ENCODE data around the gene CCDC157. TPM values are rescaled to one million over a fixed set of nuclear protein-coding genes. Genes with fewer than 3 reads are reported as not detected.
"Not testable (repeated sequence)": the region's sequence is repeated elsewhere in the genome, so short reads cannot be mapped to it uniquely, and the experiment has no call there.

CCDC157 gene
- polyA plus RNA-seq, 3 donors: 0.50 to 3.7 (median 0.54) TPM

- H3K36me3 Mint-ChIP-seq: no peaks in the 10 kb centered on the region
- TF ChIP-seq CTCF (IDR thresholded peaks at IDR 0.05): no peak
- Histone ChIP-seq H3K4me1 (ENCODE audit: control insufficient read depth in 1 of 2, insufficient read depth in 2 of 2, low read length in 2 of 2) (peaks cover 0 to 2% of the 10 kb centered on the region in 2 donors), H3K79me2 (ENCODE audit: insufficient read depth, low read length) (no peaks in the 10 kb centered on the region), H4K20me1 (ENCODE audit: insufficient read depth, low read length) (no peaks in the 10 kb centered on the region), H3K9ac (ENCODE audit: insufficient read depth, low read length, poor library complexity, severe bottlenecking) (no peak overlapping the region), H3K27ac (ENCODE audit: low read depth in 1 of 2, low read length in 2 of 2) (no peak overlapping the region), H3K36me3 (replicated peaks in 1 of 2; ENCODE audit: control insufficient read depth in 1 of 2, insufficient read depth in 2 of 2, low read length in 2 of 2) (no peaks in the 10 kb centered on the region), H3K27me3 (ENCODE audit: control insufficient read depth in 2 of 2, insufficient read depth in 2 of 2, low read length in 2 of 2) (peaks cover 18 to 31% of the 10 kb centered on the region in 2 donors), H3K4me3 (replicated peaks in 1 of 3; ENCODE audit: low read depth in 2 of 3, low read length in 3 of 3) (no peak overlapping the region), H2AFZ (ENCODE audit: insufficient read depth, low read depth, low read length, poor library complexity, severe bottlenecking) (no peak overlapping the region), H3K4me2 (replicated peaks; ENCODE audit: extremely low read depth, low read length, poor library complexity, severe bottlenecking) (no peak overlapping the region), H3K9me3 (replicated peaks in 1 of 2; ENCODE audit: control insufficient read depth in 1 of 2, insufficient read depth in 1 of 2, low read length in 2 of 2) (peaks cover 0 to 5% of the 10 kb centered on the region in 2 donors)
- no peak overlapping the region for H3K4me3 Mint-ChIP-seq
- peaks cover 0 to 8% (median 0%) of the 10 kb centered on the region in 7 donors for H3K9me3 Mint-ChIP-seq
- WGBS (ENCODE audit: insufficient coverage): 100% methylated on average over 1 of the region's 5 CpGs
- peaks cover 31 to 39% (median 32%) of the 10 kb centered on the region in 3 donors for H3K27me3 Mint-ChIP-seq (ENCODE audit: low read depth in 3 of 3)
- no peak for DNase-seq
- peaks cover 3% of the 10 kb centered on the region for H3K4me1 Mint-ChIP-seq
- no peak overlapping the region for H3K27ac Mint-ChIP-seq
- intact Hi-C loops (cut with micrococcal nuclease): no loop called here
Observed at GRCh38 chr22:30402028-30402765, 45.4 kb downstream of the CCDC157 start.

GRCh38 chr22:30402766-30403104, 45.9 kb downstream of the CCDC157 start:
- 92% methylated on average over 2 of the region's 5 CpGs for WGBS (ENCODE audit: insufficient coverage)
- H3K4me2 ChIP-seq (replicated peaks; ENCODE audit: extremely low read depth, low read length, poor library complexity, severe bottlenecking): not testable (repeated sequence)

More at GRCh38 chr22:30402766-30403104, 45.9 kb downstream of the CCDC157 start:
- H3K4me1 Mint-ChIP-seq; H3K4me1 ChIP-seq (ENCODE audit: control insufficient read depth in 1 of 2, insufficient read depth in 2 of 2, low read length in 2 of 2); H3K79me2 ChIP-seq (ENCODE audit: insufficient read depth, low read length); H3K27ac Mint-ChIP-seq; H3K4me3 Mint-ChIP-seq; DNase-seq; H3K9ac ChIP-seq (ENCODE audit: insufficient read depth, low read length, poor library complexity, severe bottlenecking); intact Hi-C loops (cut with micrococcal nuclease); H3K4me3 ChIP-seq (replicated peaks in 1 of 3; ENCODE audit: low read depth in 2 of 3, low read length in 3 of 3); H2AFZ ChIP-seq (ENCODE audit: insufficient read depth, low read depth, low read length, poor library complexity, severe bottlenecking); H3K9me3 ChIP-seq (replicated peaks in 1 of 2; ENCODE audit: control insufficient read depth in 1 of 2, insufficient read depth in 1 of 2, low read length in 2 of 2); H4K20me1 ChIP-seq (ENCODE audit: insufficient read depth, low read length); H3K9me3 Mint-ChIP-seq; H3K36me3 Mint-ChIP-seq; H3K27ac ChIP-seq (ENCODE audit: low read depth in 1 of 2, low read length in 2 of 2); H3K36me3 ChIP-seq (replicated peaks in 1 of 2; ENCODE audit: control insufficient read depth in 1 of 2, insufficient read depth in 2 of 2, low read length in 2 of 2): not testable (repeated sequence)
- H3K27me3 Mint-ChIP-seq (ENCODE audit: low read depth in 3 of 3): peaks cover 25 to 34% (median 26%) of the 10 kb centered on the region in 3 donors
- H3K27me3 ChIP-seq (ENCODE audit: control insufficient read depth in 2 of 2, insufficient read depth in 2 of 2, low read length in 2 of 2): peaks cover 13 to 25% of the 10 kb centered on the region in 2 donors
